Measurements from ENCODE around the gene SORCS2.

SORCS2 gene

GRCh38 chr4:7333801-7334421 lies 141.6 kb downstream of the SORCS2 start:
- no peak overlapping the region for H3K9ac ChIP-seq (ENCODE audit: insufficient read length, low read depth)
- H3K9me3 ChIP-seq (ENCODE audit: insufficient read depth, low read length): peaks cover 2% of the 10 kb centered on the region; the same call in 1 of the 2 replicates
- TF ChIP-seq SUZ12 (IDR thresholded peaks at IDR 0.05; ENCODE audit: extremely low read depth, insufficient read depth, insufficient read length) (no peak), YY1 (IDR thresholded peaks at IDR 0.05; ENCODE audit: insufficient read depth, insufficient read length) (no peak), ZNF274 (IDR thresholded peaks at IDR 0.05; ENCODE audit: low read depth, low read length) (no peak)
- no peak for DNase-seq (ENCODE audit: low read depth, low spot score)
- peaks cover 46% of the 10 kb centered on the region for H3K4me1 ChIP-seq (ENCODE audit: insufficient read depth, insufficient read length)
- H3K36me3 ChIP-seq (ENCODE audit: insufficient read depth, insufficient read length, low read length): no peaks in the 10 kb centered on the region
- H3K4me3 ChIP-seq (ENCODE audit: insufficient read length, low read depth): no peak overlapping the region
- H3K27me3 ChIP-seq (ENCODE audit: insufficient read depth, insufficient read length): no peaks in the 10 kb centered on the region

- no peak for DNase-seq (ENCODE audit: low read depth, low spot score)
Measured at GRCh38 chr4:7334521-7335275, 142.4 kb downstream of the SORCS2 start.

GRCh38 chr4:7335344-7336066 lies 143.2 kb downstream of the SORCS2 start:
- no peak for TF ChIP-seq SUZ12 (IDR thresholded peaks at IDR 0.05; ENCODE audit: extremely low read depth, insufficient read depth, insufficient read length)
- no peak for TF ChIP-seq YY1 (IDR thresholded peaks at IDR 0.05; ENCODE audit: insufficient read depth, insufficient read length)
- no peak for TF ChIP-seq ZNF274 (IDR thresholded peaks at IDR 0.05; ENCODE audit: low read depth, low read length)
- no peaks in the 10 kb centered on the region for H3K27me3 ChIP-seq (ENCODE audit: insufficient read depth, insufficient read length)
- H3K36me3 ChIP-seq (ENCODE audit: insufficient read depth, insufficient read length, low read length): no peaks in the 10 kb centered on the region
- H3K4me1 ChIP-seq (ENCODE audit: insufficient read depth, insufficient read length): peaks cover 37% of the 10 kb centered on the region
- H3K4me3 ChIP-seq (ENCODE audit: insufficient read length, low read depth): no peak overlapping the region
- H3K9me3 ChIP-seq (ENCODE audit: insufficient read depth, low read length): peaks cover 7% of the 10 kb centered on the region; the same call in 1 of the 2 replicates
- peak; percentile 70 for DNase-seq (ENCODE audit: low read depth, low spot score)
- H3K9ac ChIP-seq (ENCODE audit: insufficient read length, low read depth): peak overlapping the region; percentile 43

More at GRCh38 chr4:7334521-7335275, 142.4 kb downstream of the SORCS2 start:
- Histone ChIP-seq H3K9ac (ENCODE audit: insufficient read length, low read depth) (peak overlapping the region; percentile 24), H3K4me3 (ENCODE audit: insufficient read length, low read depth) (no peak overlapping the region), H3K9me3 (ENCODE audit: insufficient read depth, low read length) (peaks cover 7% of the 10 kb centered on the region; the same call in 1 of the 2 replicates), H3K27me3 (ENCODE audit: insufficient read depth, insufficient read length) (no peaks in the 10 kb centered on the region), H3K36me3 (ENCODE audit: insufficient read depth, insufficient read length, low read length) (no peaks in the 10 kb centered on the region), H3K4me1 (ENCODE audit: insufficient read depth, insufficient read length) (peaks cover 40% of the 10 kb centered on the region)
- TF ChIP-seq ZNF274 (IDR thresholded peaks at IDR 0.05; ENCODE audit: low read depth, low read length) (no peak), YY1 (IDR thresholded peaks at IDR 0.05; ENCODE audit: insufficient read depth, insufficient read length) (no peak), SUZ12 (IDR thresholded peaks at IDR 0.05; ENCODE audit: extremely low read depth, insufficient read depth, insufficient read length) (no peak)

- Histone ChIP-seq H3K4me3 (ENCODE audit: insufficient read length, low read depth) (no peak overlapping the region), H3K9ac (ENCODE audit: insufficient read length, low read depth) (peak overlapping the region; percentile 43), H3K36me3 (ENCODE audit: insufficient read depth, insufficient read length, low read length) (no peaks in the 10 kb centered on the region), H3K27me3 (ENCODE audit: insufficient read depth, insufficient read length) (no peaks in the 10 kb centered on the region), H3K4me1 (ENCODE audit: insufficient read depth, insufficient read length) (peaks cover 37% of the 10 kb centered on the region), H3K9me3 (ENCODE audit: insufficient read depth, low read length) (peaks cover 7% of the 10 kb centered on the region; the same call in 1 of the 2 replicates)
- no peak for TF ChIP-seq SUZ12 (IDR thresholded peaks at IDR 0.05; ENCODE audit: extremely low read depth, insufficient read depth, insufficient read length)
- no peak for TF ChIP-seq ZNF274 (IDR thresholded peaks at IDR 0.05; ENCODE audit: low read depth, low read length)
- no peak for TF ChIP-seq YY1 (IDR thresholded peaks at IDR 0.05; ENCODE audit: insufficient read depth, insufficient read length)
- DNase-seq (ENCODE audit: low read depth, low spot score): no peak
Measured at GRCh38 chr4:7336067-7336569, 143.8 kb downstream of the SORCS2 start.

- Histone ChIP-seq H3K4me1 (ENCODE audit: insufficient read depth, insufficient read length) (peaks cover 31% of the 10 kb centered on the region), H3K9ac (ENCODE audit: insufficient read length, low read depth) (no peak overlapping the region), H3K9me3 (ENCODE audit: insufficient read depth, low read length) (peaks cover 7% of the 10 kb centered on the region; the same call in 1 of the 2 replicates), H3K4me3 (ENCODE audit: insufficient read length, low read depth) (no peak overlapping the region), H3K36me3 (ENCODE audit: insufficient read depth, insufficient read length, low read length) (no peaks in the 10 kb centered on the region), H3K27me3 (ENCODE audit: insufficient read depth, insufficient read length) (no peaks in the 10 kb centered on the region)
- DNase-seq (ENCODE audit: low read depth, low spot score): no peak
- no peak for TF ChIP-seq YY1 (IDR thresholded peaks at IDR 0.05; ENCODE audit: insufficient read depth, insufficient read length)
- no peak for TF ChIP-seq ZNF274 (IDR thresholded peaks at IDR 0.05; ENCODE audit: low read depth, low read length)
- TF ChIP-seq SUZ12 (IDR thresholded peaks at IDR 0.05; ENCODE audit: extremely low read depth, insufficient read depth, insufficient read length): no peak
Measured at GRCh38 chr4:7336732-7337131, 144.4 kb downstream of the SORCS2 start.

- Histone ChIP-seq H3K4me1 (ENCODE audit: insufficient read depth, insufficient read length) (peaks cover 25% of the 10 kb centered on the region), H3K9me3 (ENCODE audit: insufficient read depth, low read length) (peaks cover 7% of the 10 kb centered on the region; the same call in 1 of the 2 replicates), H3K27me3 (ENCODE audit: insufficient read depth, insufficient read length) (no peaks in the 10 kb centered on the region), H3K36me3 (ENCODE audit: insufficient read depth, insufficient read length, low read length) (no peaks in the 10 kb centered on the region), H3K4me3 (ENCODE audit: insufficient read length, low read depth) (no peak overlapping the region), H3K9ac (ENCODE audit: insufficient read length, low read depth) (no peak overlapping the region)
- no peak for TF ChIP-seq YY1 (IDR thresholded peaks at IDR 0.05; ENCODE audit: insufficient read depth, insufficient read length)
- TF ChIP-seq SUZ12 (IDR thresholded peaks at IDR 0.05; ENCODE audit: extremely low read depth, insufficient read depth, insufficient read length): no peak
- TF ChIP-seq ZNF274 (IDR thresholded peaks at IDR 0.05; ENCODE audit: low read depth, low read length): no peak
- DNase-seq (ENCODE audit: low read depth, low spot score): no peak
Measured at GRCh38 chr4:7337196-7338058, 145.1 kb downstream of the SORCS2 start.
